Measurements from ENCODE around the gene ETV7. TPM values are rescaled to one million over a fixed set of nuclear protein-coding genes. Genes with fewer than 3 reads are reported as not detected.
"Not testable (repeated sequence)": the region's sequence is repeated elsewhere in the genome, so short reads cannot be mapped to it uniquely, and the experiment has no call there.

Gene ETV7
- under 1 TPM; 0.36 to 0.38 TPM for total RNA-seq

DNA sequence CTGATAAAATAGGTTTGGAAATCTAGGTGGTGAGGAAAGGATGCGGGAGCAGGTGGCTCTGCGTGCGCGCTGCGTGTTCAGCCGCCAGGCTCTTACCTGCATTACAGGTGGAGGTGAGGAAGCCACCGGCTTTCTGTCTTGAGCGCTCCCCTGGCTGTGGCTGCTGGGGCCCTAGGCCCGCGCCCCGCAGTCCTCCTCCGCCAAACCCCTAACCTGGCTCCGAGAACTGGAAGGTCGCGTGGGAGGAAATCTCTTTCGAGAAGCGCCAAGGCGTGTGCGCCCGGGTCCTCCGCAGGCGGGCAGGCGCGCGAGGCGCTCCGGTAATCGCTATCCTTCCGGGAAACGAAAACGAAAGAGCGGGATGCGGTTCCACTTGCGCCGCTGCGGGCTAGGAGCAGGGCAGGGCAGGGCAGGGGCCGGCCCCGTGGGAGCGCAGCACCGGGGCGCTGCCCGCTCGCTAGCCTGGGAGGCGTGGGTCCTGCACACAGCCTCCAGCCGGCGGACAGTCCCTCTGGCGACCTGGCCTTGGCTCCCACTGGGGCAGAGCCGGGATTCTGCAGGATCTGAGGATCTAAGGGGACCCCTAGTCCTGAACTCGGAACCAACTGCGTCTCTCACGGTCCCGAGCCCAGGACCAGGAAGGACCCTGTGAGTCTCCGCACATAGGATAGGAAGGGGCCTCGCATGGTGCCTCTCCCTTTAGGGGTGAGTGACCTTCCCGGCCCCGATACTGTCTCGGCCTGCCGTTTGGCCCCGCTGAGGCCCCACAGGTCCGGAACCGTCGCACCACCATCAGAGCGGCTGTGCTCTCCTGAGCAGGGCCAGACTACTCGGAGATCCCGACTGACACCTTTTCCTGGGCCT is at the start of gene ETV7:
ETV7 (minus strand) TSS at position 230 of the 864 bp plus-strand sequence; CDS start at position 102, 128 bp downstream.
- CTCF ChIA-PET, result interaction anchor here (0.8 to 1.7 kb wide), 3 partner anchors 23 to 85 kb away, joined by 3 to 7 read pairs (median 3); no protein-coding TSS in a partner anchor
- POLR2A ChIA-PET, result no interaction called here

DNA sequence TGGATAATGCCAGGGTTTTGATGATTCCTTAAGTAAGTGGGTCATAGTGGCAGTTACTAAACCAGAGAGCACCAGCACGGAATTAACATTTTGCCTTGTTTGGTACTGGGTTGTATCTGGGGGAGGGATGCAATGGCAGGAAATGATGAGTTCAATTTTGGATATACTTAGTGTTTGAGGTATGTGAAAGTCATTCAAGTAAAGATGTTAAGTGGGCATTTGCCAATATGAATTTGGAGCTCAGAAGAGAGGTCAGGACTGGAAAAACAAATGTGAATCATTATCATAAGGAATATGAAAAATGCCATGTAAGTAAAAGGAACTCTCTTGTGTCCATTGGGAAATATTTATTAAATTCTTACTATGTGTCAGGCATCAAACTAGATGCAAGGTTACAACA is 49.0 kb upstream of the ETV7 start:
- ChIA-PET CTCF (no interaction called here), POLR2A (no interaction called here)

DNA sequence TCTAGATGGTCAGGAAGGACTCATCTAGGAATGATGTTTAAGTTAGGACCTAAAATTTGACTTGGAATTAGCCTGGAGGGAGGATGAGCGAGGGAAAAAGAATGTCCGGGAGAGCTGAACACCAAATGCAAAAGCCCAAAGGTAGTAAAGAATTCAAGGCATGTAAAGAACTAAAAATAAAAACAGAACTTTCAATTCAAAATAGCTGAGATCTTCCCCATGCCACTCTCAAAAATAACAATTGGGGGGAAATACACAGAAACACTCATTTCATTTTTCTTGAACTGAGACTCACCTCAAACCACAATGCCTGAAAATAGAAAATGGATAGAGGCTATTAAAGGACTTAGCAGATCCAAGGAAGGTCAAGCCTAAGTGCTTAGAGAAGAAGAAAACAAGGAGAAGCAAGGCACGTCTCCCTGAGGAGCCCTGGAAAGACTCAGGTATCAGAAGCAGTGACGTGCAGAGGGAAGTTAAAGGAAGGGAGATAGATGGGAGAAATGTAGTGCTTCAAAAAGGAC is 44.7 kb upstream of the ETV7 start:
- ChIA-PET CTCF (no interaction called here), POLR2A (no interaction called here)

DNA sequence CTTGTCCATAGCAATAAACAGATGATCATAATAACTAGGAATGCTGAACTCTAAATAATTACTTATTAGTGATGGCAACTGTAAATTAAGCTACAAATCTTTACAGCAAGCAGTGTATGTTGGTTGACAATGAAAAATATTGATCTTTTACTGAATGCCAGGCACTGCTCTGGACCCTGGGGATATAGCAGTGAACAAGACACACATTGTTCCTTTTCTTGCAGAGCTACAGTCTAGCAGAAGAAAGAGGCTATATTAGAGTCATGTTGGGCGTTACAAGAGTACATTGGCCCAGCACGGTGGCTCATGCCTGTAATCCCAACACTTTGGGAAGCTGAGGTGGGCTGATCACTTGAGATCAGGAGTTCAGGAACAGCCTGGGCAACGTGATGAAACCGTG is 43.7 kb upstream of the ETV7 start:
- ChIA-PET CTCF (no interaction called here), POLR2A (no interaction called here)

DNA sequence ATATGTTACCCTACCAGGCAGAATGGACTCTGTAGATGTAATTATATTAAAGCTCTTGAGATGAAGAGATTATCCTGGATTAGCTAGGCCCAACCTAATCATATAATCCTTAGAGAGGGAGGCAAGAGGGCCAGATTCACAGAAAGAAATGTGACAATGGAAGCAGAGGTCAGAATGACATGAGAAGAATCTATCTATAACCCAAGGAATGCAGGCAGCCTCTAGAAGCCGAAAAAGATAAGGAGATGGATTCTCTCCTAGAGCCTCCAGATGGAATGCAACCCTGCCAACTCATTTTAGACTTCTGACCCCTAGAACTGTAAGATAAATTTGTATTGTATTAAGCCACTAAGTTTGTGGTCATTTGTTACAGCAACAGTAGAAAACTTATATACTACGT is 42.9 kb upstream of the ETV7 start:
- CTCF ChIA-PET, result interaction anchor here (1.0 kb wide), 1 partner anchor 185 kb away, joined by 4 read pairs; no protein-coding TSS in a partner anchor
- POLR2A ChIA-PET, result no interaction called here

DNA sequence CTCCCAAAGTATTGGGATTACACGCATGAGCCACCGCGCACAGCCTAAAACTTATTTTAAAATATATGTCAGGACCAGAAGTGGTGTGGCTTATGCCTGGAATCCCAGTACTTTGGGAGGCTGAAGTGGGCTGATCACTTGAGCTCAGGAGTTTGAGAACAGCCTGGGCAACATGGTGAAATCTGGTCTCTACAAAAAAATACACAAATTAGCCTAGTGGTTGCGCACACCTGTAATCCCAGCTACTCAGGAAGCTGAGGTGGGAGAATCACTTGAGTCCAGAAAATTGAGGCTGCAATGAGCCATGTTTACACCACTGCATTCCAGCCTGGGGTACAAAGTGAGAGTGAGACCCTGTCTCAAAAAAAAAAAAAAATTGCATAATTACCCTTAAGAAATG is 41.4 kb upstream of the ETV7 start:
- ChIA-PET CTCF (no interaction called here), POLR2A (no interaction called here)

DNA sequence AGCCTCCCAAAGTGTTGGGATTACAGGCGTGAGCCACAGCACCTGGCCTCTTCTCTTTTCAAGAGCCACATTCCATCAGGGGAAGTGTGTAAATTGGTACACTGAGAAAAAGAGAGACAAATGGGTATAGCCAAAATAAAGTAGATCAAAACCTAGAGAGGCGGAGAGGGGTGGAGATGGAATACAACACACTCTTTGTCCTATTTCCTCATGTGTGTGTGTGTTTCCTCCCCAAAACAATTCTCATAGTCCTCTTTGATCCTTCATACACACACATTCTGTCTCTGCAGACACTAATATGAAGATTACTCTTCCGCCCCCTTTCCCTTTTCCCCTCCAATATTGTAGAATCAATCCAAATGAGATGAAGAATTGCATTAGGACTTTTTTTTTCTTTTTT is 39.2 kb upstream of the ETV7 start:
- POLR2A ChIA-PET, result no interaction called here

DNA sequence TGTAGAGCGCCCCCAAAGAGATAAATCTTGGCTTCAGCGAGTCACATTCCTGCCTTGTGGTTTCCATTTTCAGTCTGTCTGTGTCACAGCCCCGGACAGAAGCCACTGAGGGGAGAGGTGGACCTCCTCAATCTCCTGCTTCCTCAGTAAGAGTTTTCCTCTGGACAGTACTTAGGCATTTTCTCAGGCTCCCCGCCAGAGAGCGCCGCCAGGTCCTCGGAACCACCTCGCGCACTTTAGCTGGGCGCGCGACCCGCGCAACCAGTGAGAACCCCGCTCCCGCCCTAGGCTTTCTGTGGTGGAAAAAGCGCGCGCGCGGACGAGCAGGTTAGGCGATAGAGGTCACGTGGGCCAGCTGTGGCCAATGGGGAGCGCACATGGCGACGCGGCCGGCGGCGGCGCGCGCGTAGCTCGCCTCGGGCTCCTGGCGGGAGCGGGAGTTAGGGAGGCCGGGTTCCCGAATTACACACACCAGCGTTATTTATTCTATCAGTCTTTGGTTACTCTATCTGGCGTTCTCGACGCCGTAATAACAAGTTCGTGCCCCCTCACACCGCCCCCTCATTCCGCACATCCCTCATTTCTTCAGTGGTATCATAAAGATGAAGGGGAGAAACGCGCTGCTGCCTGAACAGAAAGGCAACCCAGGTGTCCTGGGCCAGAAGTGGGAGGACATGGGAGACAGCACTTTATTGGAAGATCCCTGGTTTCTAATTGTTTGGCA is 35.8 kb upstream of the ETV7 start:
- ChIA-PET POLR2A (interaction anchor here (0.6 to 1.3 kb wide), 2 partner anchors 20 to 257 kb away, joined by 7 read pairs; no protein-coding TSS in a partner anchor), CTCF (interaction anchor here (0.6 to 1.4 kb wide), 5 partner anchors 19 to 664 kb away, joined by 3 to 4 read pairs (median 4); no protein-coding TSS in a partner anchor)

More for the DNA sequence above, 39.2 kb upstream of the ETV7 start:
- CTCF ChIA-PET, result no interaction called here

DNA sequence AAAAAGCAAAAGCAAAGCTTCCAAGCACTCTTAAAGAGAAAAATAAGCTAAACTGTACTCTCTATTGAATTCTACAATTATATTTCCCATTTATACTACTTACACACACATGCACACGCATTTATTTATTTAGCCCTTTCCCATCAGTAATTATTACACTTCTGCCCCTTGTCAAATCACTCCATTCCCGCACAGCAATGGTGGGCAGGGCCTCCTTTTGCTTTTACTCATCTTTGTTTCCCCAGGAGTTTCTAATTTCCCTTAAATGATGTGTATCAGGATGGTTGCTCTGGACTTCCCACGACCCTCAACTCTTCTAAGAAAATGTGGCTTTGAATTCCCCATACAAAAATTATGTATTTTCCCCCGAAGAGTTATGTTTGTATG is 35.2 kb upstream of the ETV7 start:
- ChIA-PET POLR2A (interaction anchor here (0.6 to 1.3 kb wide), 2 partner anchors 21 to 257 kb away, joined by 7 read pairs; no protein-coding TSS in a partner anchor), CTCF (interaction anchor here (0.6 to 1.4 kb wide), 3 partner anchors 19 to 665 kb away, joined by 4 read pairs; no protein-coding TSS in a partner anchor)

DNA sequence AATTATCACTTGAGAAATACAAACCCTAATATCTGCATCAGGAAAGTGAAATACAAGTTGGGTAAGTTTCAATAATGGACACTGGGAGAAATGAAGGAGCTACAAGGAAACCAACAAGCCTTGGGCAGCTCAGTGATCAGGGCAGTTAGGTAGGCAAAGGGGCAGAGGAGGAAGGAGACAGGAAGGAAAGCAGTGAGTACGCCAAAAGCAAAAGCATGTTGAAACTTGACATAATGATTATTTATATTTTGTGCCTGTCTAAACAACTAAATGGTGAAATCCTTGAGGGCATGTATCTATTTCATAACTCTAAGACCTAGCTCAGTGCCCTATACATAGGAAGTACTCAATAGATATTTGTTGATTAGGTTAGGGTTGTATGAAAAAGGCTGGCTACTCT is 31.8 kb upstream of the ETV7 start:
- ChIA-PET CTCF (no interaction called here), POLR2A (no interaction called here)

DNA sequence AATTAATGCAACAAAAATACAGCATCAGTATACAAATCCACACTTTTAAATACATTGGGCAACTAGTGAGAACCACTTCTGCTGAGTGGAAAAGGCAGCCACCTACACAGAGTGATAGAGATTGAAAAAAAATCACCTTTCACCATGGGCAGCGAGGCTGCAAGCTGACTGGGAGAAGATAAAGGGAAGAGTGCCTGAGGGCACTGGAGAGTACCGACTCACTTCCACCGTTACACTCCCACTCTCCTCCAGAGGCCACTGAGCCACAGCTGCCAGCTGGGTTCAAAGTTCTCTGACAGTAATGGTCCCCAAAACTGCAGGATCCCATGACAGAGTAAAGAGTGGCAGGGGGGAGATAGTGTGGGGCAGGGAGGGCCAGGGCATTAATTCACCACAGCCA is 31.1 kb upstream of the ETV7 start:
- ChIA-PET CTCF (interaction anchor here (1.0 kb wide), 1 partner anchor 113 kb away, joined by 3 read pairs; no protein-coding TSS in a partner anchor), POLR2A (no interaction called here)

DNA sequence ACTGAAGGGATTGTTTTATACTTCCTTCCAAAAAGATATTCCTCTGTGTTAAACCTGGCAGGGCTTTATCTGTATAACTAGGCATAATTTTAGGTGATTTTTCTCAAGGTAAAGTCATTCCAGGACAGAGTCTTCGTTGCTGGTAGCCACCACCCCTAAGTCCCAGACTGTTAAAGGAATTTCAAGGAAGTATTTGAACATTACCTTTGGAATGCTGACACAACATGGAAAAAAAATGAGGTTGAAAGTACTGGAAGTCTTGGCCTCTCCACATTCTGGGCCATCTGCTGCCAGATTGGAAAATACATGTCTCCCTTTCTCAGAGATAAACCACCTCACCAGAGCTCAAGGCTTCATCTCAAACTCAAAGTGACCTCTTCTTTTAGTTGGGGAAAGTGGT is 27.0 kb upstream of the ETV7 start:
- ChIA-PET CTCF (no interaction called here), POLR2A (no interaction called here)

DNA sequence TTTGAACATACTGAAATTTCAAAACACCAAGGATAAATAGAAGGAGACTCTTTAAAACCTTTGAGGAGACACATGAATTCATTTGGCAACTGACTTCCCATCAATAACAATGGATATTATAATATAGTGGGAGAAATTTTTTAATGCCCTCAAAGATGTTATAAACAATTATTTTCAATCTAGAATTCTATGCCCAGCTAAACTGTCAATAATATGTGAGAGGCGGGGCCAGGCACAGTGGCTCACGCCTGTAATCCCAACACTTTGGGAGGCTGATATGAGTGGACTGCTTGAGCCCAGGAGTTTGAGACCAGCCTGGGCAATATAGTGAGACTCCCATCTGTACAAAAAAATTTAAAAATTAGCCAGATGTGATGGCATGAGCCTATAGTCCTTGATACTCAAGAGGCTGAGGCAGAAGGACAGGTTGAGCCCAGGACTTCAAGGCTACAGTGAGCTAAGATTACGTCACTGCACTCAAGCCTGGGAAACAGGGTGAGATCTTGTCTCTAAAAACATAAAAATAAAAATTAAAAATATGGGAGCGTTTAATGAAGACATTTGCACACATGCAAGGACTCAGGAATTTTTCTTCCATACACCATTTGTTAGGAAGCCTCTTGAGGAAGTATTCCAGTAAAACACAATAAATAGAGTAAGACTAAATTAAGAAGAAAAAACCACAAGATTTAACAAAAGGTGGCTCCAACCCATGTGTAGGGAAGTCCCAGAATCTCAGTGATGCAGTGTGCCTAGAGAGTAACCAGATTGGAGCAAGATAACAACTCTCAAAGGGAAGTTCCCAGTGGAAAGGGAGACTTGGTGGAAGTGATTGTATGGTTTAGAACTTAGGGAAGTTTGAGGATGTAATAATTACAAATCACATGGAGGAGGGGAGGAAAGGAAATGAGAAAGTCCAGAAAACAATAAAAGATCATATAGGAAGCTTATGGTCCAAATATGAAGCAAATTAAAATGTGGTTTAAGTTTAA is 26.3 kb upstream of the ETV7 start:
- CTCF ChIA-PET, result no interaction called here
- POLR2A ChIA-PET, result no interaction called here

DNA sequence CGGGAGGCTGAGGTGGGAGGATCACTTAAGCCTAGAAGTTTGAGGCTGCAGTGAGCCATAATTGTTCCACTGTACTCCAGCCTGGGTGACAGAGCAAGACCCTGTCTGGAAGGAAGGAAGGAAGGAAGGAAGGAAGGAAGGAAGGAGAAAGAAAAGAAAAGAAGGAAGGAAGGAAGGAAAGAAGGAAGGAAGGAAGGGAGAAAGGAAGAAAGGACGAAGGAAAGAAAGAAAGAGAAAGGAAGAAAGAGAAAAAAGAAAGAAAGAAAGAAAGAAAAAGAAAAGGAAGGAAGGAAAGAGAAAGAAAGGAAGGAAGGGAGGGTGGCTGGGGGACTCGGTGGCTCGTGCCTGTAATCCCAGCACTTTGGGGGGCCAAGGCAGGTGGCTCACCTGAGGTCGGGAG is 22.2 kb upstream of the ETV7 start:
- POLR2A ChIA-PET, CTCF ChIA-PET: not testable (repeated sequence)

DNA sequence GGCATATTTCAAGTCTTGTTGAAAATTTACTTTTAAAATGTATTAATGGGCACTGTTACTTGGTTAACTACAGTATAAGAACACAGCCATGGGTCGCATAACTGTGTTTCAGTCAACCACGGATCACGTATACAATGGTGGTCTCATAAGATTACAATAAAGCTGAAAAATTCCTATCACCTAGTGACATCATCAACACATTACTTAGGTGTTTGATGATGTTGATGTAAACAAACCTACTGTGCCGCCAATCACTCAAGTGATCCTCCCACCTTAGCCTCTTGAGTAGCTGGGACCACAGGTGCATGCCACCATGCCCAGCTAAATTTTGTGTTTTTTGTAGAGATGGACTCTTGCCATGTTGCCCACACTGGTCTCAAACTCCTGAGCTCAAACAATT is 16.7 kb upstream of the ETV7 start:
- CTCF ChIA-PET, result no interaction called here
- POLR2A ChIA-PET, result no interaction called here

DNA sequence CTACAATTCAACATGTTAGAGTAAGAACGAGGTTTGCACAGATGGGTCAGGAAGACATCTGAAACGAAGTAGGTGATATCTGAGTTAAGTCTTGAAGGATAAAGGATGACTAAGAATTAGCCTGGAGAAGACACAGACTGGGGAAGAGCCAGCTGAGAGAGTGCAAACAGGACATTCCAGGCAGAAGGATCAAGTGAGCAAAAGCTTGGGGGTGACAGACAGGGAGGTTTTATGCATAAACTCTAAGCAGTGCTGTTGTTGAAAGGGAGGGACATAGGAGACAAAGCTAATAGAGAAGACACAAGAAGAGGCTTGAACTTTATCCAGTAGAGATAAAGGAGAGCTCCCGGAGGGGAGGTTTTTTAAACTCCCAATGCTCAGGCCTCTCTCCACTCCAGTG is 15.0 kb upstream of the ETV7 start:
- ChIA-PET POLR2A (no interaction called here), CTCF (no interaction called here)

DNA sequence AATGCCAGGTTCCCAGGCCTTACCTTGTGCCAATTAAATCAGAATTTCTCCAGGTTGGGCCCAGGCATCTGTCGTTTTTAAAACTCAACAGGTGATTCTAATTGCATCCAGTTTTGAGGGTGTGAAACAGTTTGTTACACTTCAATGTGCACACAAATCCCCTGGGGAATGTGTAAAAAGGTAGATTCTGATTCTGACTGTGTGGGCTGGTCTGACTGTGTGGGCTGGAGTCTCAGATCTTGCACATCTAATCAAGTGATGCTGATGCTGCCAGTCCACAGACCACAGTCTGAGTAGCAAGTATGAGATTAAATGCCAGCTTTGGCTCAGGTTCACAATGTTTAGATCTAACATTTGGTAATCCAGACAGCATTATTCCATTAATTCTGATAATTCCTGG is 12.5 kb upstream of the ETV7 start:
- ChIA-PET CTCF (no interaction called here), POLR2A (no interaction called here)

DNA sequence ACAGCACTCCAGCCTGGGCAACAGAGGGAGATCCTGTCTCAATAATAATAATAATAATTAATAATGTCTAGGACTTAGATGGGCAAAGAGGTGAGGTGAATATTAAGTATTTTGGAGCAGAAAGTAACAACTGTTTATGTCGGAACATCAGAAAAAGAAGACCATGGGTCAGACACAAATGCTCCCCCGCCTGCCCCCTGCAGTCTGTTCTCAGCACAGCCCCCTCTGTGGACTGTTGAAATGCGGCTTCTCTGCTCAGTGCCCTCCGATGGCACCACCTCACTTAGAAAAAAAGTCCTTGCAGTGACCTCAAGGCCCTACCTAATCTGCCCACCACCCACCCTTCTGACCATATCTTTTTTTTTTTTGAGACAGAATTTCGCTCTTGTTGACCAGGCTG is 5.2 kb upstream of the ETV7 start:
- ChIA-PET CTCF (no interaction called here), POLR2A (no interaction called here)

DNA sequence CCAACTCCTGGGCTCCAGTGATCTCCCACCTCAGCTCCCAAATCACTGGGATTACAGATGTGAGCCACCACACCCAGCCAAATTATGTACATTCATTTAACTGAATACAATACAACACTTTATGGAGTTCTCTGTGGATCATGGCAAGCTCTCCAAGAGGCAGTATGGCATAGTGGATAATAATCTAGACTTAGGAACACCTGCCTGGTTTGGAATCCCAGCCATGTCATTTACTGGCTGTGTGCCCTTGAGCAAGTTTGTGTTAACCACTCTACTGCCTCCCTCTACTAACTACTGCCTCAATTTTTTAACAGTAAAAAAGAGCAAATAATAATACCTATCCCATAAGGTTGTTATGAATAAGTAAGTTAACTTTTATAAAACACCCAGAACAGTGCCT is 1.9 kb upstream of the ETV7 start:
- POLR2A ChIA-PET, result no interaction called here
- CTCF ChIA-PET, result interaction anchor here (0.7 kb wide), 1 partner anchor 1475 kb away, joined by 3 read pairs; no protein-coding TSS in a partner anchor
